Small intestine (tissue), 7 donors: ENCODE measurements around the gene IGDCC3. TPM values are rescaled to one million over a fixed set of nuclear protein-coding genes. Genes with fewer than 3 reads are reported as not detected.

Source experiments
- DNase-seq, 2 donors: peaks; one replicate each; pipeline versions ENCODE4 v3.0.0 to v3.0.0-alpha.2; 2013
- FAIRE-seq: peaks from 2 replicates; lab custom pipeline; 2012; peaks lifted over from hg19 to GRCh38; lab: Jason Lieb, UNC
- H3K27ac ChIP-seq, 3 donors: one replicate each; pipeline ENCODE4 v1.5.1; 2013; ENCODE audit warnings: low read length in 2 of 3, mild to moderate bottlenecking in 2 of 3, control low read depth in 1 of 3, inconsistent platforms in 1 of 3, low read depth in 1 of 3, moderate library complexity in 1 of 3
- H3K27me3 ChIP-seq, 3 donors: one replicate each; pipeline ENCODE4 v1.6.1; 2013; ENCODE audit warnings: low read length in 3 of 3, inconsistent platforms in 1 of 3; ENCODE audit not compliant: control insufficient read depth in 3 of 3, insufficient read depth in 3 of 3
- H3K36me3 ChIP-seq, 3 donors: one replicate each; pipeline ENCODE4 v1.6.1; 2013; ENCODE audit warnings: low read length in 3 of 3, inconsistent platforms in 1 of 3, low read depth in 1 of 3, mild to moderate bottlenecking in 1 of 3, moderate library complexity in 1 of 3; ENCODE audit not compliant: control insufficient read depth in 3 of 3, insufficient read depth in 2 of 3
- H3K4me1 ChIP-seq, 3 donors: one replicate each; pipeline ENCODE4 v1.6.1; 2013; ENCODE audit warnings: low read length in 2 of 3, inconsistent platforms in 1 of 3, low read depth in 1 of 3, mild to moderate bottlenecking in 1 of 3, moderate library complexity in 1 of 3; ENCODE audit not compliant: control insufficient read depth in 3 of 3, insufficient read depth in 2 of 3
- H3K4me3 ChIP-seq, 3 donors: one replicate each; pipeline ENCODE4 v1.5.1; 2013; ENCODE audit warnings: low read length in 3 of 3, control low read depth in 1 of 3, inconsistent platforms in 1 of 3, low read depth in 1 of 3, mild to moderate bottlenecking in 1 of 3, moderate library complexity in 1 of 3
- H3K9me3 ChIP-seq, 2 donors: one replicate each; pipeline ENCODE4 v1.6.1; 2013; ENCODE audit warnings: low read depth in 1 of 2, low read length in 1 of 2; ENCODE audit not compliant: control insufficient read depth in 2 of 2, insufficient read depth in 1 of 2
- WGBS, 3 donors: extraction: QIAGEN DNeasy Blood & Tissue Kit; methylation state at CpG; one replicate each; pipeline ENCODE4 v1.1.7; 2013; 5-methylcytosine and 5-hydroxymethylcytosine counted together
- polyA plus RNA-seq, 4 donors: library from polyadenylated mRNA; stranded (reverse) in 3 of 4; unstranded in 1 of 4; fragments of 200-250 nt in 3 of 4; fragments of 120-200 nt in 1 of 4; gene quantifications; one replicate each; pipeline versions ENCODE4 v1.2.1 to v1.2.3, GENCODE V29; 2013
- donor health status: healthy with polysubstance abuse.
- donor health status: control.
- donor health status: control.
- donor health status: Bipolar disorder and iron deficiency.
- donor health status: healthy.

IGDCC3 gene
- polyA plus RNA-seq, 4 donors = 0.18 to 1.0 TPM; not detected in 2

DNA sequence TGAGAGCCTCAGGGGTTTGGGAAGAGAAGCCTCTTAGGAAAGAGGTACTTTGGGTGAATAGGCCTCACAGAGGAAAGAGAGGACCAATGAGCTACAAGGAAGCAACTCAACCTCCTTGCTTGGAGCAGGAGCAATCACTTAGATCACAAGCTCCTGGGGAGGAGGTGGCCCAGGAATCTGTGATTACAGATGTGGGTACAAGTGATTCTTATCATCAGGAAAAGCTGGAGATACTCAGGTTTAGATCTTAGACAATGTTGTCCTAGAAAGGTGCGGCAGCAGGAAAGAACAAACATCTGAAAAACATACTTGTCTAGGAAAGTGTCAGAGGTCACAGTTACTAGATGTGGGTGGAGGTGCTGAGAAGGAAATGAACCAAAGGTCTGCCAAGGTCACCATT lies 99.3 kb downstream of the IGDCC3 start:
- peaks cover 0 to 18% (median 0%) of the 10 kb centered on the region in 3 donors for H3K36me3 ChIP-seq
- H3K4me3 ChIP-seq = no peak overlapping the region
- H3K9me3 ChIP-seq = no peaks in the 10 kb centered on the region
- H3K27ac ChIP-seq = peak overlapping the region in 1 of 3 donors; percentile 33
- no peaks in the 10 kb centered on the region for H3K27me3 ChIP-seq
- DNase-seq (peak in 1 of 2 donors; percentile 40), FAIRE-seq (no peak)
- 46 to 61% (median 53%) methylated on average over 1 of the region's 1 CpG for WGBS, 3 donors
- peaks cover 0 to 13% (median 9%) of the 10 kb centered on the region in 3 donors for H3K4me1 ChIP-seq

Other genes starting within 250 kb of the IGDCC3 start
- gene PDCD7, start 244.2 kb downstream of the IGDCC3 start, polyA plus RNA-seq = 10 to 100 TPM in 3 of 4 donors, 1 to 10 TPM in 1; 8.4 to 20.5 (median 11.9) TPM
- 10 to 100 TPM; 13.2 to 45.9 (median 18.4) TPM for gene CLPX, start 192.7 kb downstream of the IGDCC3 start, polyA plus RNA-seq
- gene CILP, start 166.5 kb downstream of the IGDCC3 start, polyA plus RNA-seq = 1 to 10 TPM in 1 of 4 donors, under 1 TPM in 3; 0.67 to 8.7 (median 0.77) TPM
- gene PARP16, start 91.1 kb downstream of the IGDCC3 start, polyA plus RNA-seq = 10 to 100 TPM in 1 of 4 donors, 1 to 10 TPM in 3; 6.5 to 14.2 (median 9.0) TPM
- not detected for gene RNU5A-1, start 82.0 kb downstream of the IGDCC3 start, polyA plus RNA-seq
- not detected for gene RNU5B-1, start 73.3 kb downstream of the IGDCC3 start, polyA plus RNA-seq
- 1 to 10 TPM in 1 of 4 donors, under 1 TPM in 2, not detected in 1; 0.27 to 8.3 (median 0.61) TPM for gene IGDCC4, start 44.9 kb upstream of the IGDCC3 start, polyA plus RNA-seq
- 10 to 100 TPM in 3 of 4 donors, 1 to 10 TPM in 1; 9.2 to 32.0 (median 12.2) TPM for gene DPP8, start 139.7 kb upstream of the IGDCC3 start, polyA plus RNA-seq
- 10 to 100 TPM in 2 of 4 donors, 1 to 10 TPM in 2; 5.1 to 89.3 (median 26.0) TPM for gene HACD3, start 152.5 kb upstream of the IGDCC3 start, polyA plus RNA-seq
- gene INTS14, start 233.1 kb upstream of the IGDCC3 start, polyA plus RNA-seq = 10 to 100 TPM; 18.4 to 45.3 (median 25.4) TPM
- 10 to 100 TPM in 1 of 4 donors, 1 to 10 TPM in 3; 2.5 to 15.2 (median 4.9) TPM for gene SLC24A1, start 243.9 kb upstream of the IGDCC3 start, polyA plus RNA-seq